DMS114 treated with DMSO at 0.1 percent for 48 hours (cell line): ENCODE measurements around the gene NCOR1.
"Not testable (repeated sequence)": the region's sequence is repeated elsewhere in the genome, so short reads cannot be mapped to it uniquely, and the experiment has no call there.

Experiments used
- DNase-seq: peaks from one replicate; lab custom pipeline; 2025; ENCODE audit not compliant: unreplicated experiment; lab: John Stamatoyannopoulos, UW

Gene NCOR1

GRCh38 chr17:16215965-16216316, 607 bp upstream of the NCOR1 start:
- DNase-seq = no peak

DNA sequence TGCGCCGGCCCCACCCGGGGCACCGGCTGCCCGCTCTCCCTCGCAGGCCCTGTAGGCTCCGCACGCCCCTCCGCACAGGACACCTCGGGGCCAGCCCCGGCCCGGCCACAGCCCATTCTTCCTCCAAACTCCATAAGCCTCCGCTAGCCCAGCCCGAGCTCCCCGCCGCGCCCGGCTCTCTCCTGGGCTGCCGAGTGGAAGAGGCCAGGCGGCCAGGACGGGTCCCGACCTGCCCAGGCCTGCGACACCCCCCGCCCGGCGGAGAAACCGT, 397 bp downstream of the NCOR1 start:
- no peak for DNase-seq

- no peak for DNase-seq
These were observed 938 bp downstream of the NCOR1 start for GRCh38 chr17:16214190-16215001.

DNA sequence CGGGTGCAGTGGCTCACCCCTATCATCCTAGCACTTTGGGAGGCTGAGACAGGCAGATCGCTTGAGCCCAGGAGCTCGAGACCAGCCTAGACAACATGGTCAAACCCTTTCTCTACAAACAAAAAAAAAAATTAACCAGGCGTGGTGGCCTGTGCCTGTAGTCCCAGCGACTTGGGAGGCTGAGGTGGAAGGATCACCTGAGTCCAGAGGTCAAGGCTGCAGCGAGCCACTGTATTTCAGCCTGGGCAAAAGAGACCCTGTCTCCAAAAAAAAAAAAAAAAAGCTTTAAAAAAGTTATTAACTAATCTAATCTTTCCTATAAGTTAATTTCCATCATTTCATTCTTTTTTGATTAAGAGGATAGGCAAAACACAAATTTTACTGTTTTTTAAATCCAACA, 2.5 kb downstream of the NCOR1 start:
- DNase-seq = no peak

- no peak for DNase-seq
These were observed 3.7 kb downstream of the NCOR1 start for GRCh38 chr17:16211590-16211989.

DNA sequence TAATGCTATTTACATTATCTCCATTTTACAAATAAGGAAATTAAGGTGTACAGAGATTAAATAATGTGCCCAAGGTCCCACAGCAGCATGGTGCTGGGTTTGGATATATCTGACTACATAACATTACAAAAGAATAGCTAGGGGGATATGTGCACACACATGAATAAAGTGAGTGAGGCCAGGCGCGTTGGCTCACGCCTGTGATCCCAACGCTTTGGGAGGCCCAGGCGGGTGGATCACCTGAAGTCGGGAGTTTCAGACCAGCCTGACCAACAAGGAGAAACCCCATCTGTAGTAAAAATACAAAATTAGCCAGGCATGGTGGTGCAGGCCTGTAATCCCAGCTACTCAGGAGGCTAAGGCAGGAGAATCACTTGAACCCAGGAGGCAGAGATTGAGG, 10.6 kb downstream of the NCOR1 start:
- not testable (repeated sequence) for DNase-seq

GRCh38 chr17:16202554-16203500, 12.5 kb downstream of the NCOR1 start:
- not testable (repeated sequence) for DNase-seq

DNA sequence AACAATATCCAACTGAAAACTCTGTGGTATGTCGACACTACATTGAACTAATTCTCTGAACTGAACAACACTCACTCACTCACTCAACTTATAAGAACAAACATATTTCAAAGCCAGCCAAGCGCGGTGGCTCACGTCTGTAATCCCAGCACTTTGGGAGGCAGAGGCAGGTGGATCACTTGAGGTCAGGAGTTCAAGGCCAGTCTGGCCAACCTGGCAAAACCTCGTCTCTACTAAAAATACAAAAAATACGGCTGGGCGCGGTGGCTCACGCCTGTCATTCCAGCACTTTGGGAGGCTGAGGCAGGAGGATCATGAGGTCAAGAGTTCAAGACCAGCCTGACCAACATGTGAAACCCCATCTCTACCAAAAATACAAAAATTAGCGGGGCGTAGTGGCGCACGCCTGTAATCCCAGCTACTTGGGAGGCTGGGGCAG, 13.6 kb downstream of the NCOR1 start:
- not testable (repeated sequence) for DNase-seq

GRCh38 chr17:16199093-16199492, 16.2 kb downstream of the NCOR1 start:
- no peak for DNase-seq

- no peak for DNase-seq
These were observed 18.1 kb downstream of the NCOR1 start for GRCh38 chr17:16197276-16197675.

GRCh38 chr17:16194307-16194835, 21.0 kb downstream of the NCOR1 start:
- DNase-seq = not testable (repeated sequence)

GRCh38 chr17:16191604-16192003, 23.7 kb downstream of the NCOR1 start:
- DNase-seq = no peak

DNA sequence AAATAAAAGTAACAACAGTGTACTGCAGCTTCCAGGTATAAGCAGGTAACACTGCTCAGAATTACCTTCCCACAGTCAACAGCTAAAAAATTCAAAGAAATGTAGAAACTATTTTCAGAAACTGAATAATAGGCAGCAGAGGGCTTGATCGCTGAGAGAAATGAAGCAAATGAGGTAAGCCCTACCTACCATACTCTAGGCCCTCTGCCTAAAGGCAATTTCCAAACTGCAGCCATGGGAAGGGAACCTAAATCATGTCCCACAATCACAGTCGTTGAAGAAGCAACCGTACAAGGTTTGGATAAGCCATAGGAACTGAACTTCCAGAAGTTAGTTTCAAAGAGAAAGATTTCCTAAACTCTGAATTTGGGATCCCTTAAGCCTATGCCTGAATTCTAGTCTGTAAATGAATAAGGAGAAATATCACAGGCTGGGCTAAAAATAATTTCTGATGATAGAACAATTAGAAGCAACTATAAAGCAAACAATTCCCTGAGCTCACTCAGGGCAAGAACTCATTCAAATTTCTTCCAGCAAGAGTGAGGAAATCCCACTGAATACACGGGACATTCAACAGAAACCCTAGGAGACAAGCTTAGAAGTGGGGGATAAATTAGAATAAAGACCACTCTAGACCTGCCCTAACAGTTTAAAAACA, 24.5 kb downstream of the NCOR1 start:
- DNase-seq = no peak

DNA sequence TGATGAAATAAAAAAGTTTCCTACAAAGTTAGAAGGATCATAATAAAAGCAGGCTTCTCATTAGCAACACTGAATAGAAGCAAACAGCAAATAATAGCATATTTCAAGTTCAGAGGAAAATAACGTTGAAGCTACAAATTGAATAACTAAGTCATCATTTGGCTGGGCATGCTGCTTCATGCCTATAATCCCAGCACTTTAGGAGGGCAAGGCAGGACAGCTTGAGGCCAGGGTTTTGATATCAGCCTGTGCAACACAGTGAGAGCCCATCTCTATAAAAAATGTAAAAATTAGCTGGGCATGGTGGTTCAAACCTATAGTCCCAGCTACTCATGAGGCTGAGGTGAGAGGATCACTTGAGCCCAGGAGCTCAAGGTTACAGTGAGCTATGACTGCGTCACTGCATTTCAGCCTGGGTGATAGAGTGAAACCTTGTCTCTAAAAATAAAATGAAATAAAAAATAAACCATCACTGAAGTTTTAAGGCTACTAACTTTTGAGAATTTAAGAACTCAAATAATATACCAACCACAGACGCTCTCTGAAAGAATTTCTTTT, 25.5 kb downstream of the NCOR1 start:
- DNase-seq = no peak

- no peak for DNase-seq
These were observed 27.7 kb downstream of the NCOR1 start for GRCh38 chr17:16187642-16188041.

DNA sequence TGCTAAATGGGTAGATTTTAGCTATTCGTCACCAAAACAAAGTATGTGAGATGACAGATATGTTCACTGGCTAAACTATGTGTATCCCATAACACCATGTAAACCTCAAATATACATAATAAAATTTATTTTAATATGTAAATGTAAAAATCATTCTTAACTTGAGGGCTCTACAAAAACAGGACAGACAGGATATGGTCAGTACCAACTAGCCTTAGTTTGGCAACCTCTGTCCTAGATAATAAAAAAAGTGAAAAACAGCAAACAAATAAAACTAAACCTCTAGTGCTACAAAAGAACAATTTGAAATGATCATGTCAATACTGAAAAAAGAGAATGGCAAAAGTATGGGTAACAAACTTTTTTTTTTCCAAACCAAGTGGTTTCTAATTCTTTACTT, 33.8 kb downstream of the NCOR1 start:
- DNase-seq = no peak

- DNase-seq = no peak
These were observed 36.5 kb downstream of the NCOR1 start for GRCh38 chr17:16178836-16179235.

DNA sequence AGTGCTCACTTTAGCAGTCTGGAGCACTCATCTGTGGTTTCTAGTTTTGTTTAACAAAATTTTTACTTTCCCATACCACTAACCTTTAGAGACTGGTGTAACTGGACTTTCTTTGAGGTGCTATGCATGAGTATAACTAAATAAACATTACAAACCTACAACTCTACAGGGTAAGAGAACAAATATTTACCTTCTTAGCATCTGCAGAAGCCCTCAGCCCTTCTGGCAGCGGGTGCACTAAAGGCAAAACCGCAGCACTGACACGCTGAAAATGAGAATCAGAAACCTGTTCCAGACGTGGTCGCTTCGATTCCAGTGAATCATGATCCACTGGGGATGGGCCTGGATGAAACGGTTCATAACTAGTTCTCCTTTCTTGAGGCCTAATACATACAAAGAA, 43.7 kb downstream of the NCOR1 start:
- no peak for DNase-seq

GRCh38 chr17:16166766-16167165, 48.6 kb downstream of the NCOR1 start:
- DNase-seq = not testable (repeated sequence)

- no peak for DNase-seq
These were observed 56.6 kb downstream of the NCOR1 start for GRCh38 chr17:16158714-16159113.

GRCh38 chr17:16155536-16155935, 59.8 kb downstream of the NCOR1 start:
- no peak for DNase-seq
